NK-92 (cell line): ENCODE measurements around the gene PDE3A.
"Not testable (repeated sequence)": the region's sequence is repeated elsewhere in the genome, so short reads cannot be mapped to it uniquely, and the experiment has no call there.

ENCODE experiments used
- DNase-seq: peaks from one replicate; lab custom pipeline; 2025; ENCODE audit not compliant: unreplicated experiment; lab: John Stamatoyannopoulos, UW

PDE3A gene

GRCh38 chr12:20372326-20373096 lies 4.2 kb downstream of the PDE3A start:
- DNase-seq: no peak

GRCh38 chr12:20374795-20375194 lies 6.5 kb downstream of the PDE3A start:
- no peak for DNase-seq

- no peak for DNase-seq
These were observed 7.2 kb downstream of the PDE3A start for GRCh38 chr12:20375560-20375959.

GRCh38 chr12:20376984-20377383 lies 8.6 kb downstream of the PDE3A start:
- no peak for DNase-seq

GRCh38 chr12:20377750-20378149 lies 9.4 kb downstream of the PDE3A start:
- no peak for DNase-seq

GRCh38 chr12:20382117-20382516 lies 13.8 kb downstream of the PDE3A start:
- no peak for DNase-seq

- no peak for DNase-seq
These were observed 15.3 kb downstream of the PDE3A start for GRCh38 chr12:20383612-20384011.

- DNase-seq: not testable (repeated sequence)
These were observed 16.5 kb downstream of the PDE3A start for GRCh38 chr12:20384836-20385235.

- DNase-seq: no peak
These were observed 22.5 kb downstream of the PDE3A start for GRCh38 chr12:20390846-20391245.

GRCh38 chr12:20392339-20392738 lies 24.0 kb downstream of the PDE3A start:
- DNase-seq: no peak

- no peak for DNase-seq
These were observed 25.4 kb downstream of the PDE3A start for GRCh38 chr12:20393707-20394106.

- DNase-seq: no peak
These were observed 27.6 kb downstream of the PDE3A start for GRCh38 chr12:20395791-20396550.

- DNase-seq: no peak
These were observed 30.3 kb downstream of the PDE3A start for GRCh38 chr12:20398686-20399085.

- DNase-seq: no peak
These were observed 31.7 kb downstream of the PDE3A start for GRCh38 chr12:20400003-20400402.

- DNase-seq: no peak
These were observed 34.9 kb downstream of the PDE3A start for GRCh38 chr12:20403230-20403629.

- no peak for DNase-seq
These were observed 36.4 kb downstream of the PDE3A start for GRCh38 chr12:20404576-20405346.

GRCh38 chr12:20409607-20410377 lies 41.5 kb downstream of the PDE3A start:
- DNase-seq: no peak

- no peak for DNase-seq
These were observed 42.4 kb downstream of the PDE3A start for GRCh38 chr12:20410734-20411133.

- no peak for DNase-seq
These were observed 43.0 kb downstream of the PDE3A start for GRCh38 chr12:20411345-20411744.

GRCh38 chr12:20415028-20415427 lies 46.7 kb downstream of the PDE3A start:
- DNase-seq: no peak

GRCh38 chr12:20415641-20416040 lies 47.3 kb downstream of the PDE3A start:
- no peak for DNase-seq
